ENCODE measurements around the gene TOMM5. TPM values are rescaled to one million over a fixed set of nuclear protein-coding genes. Genes with fewer than 3 reads are reported as not detected.

The TOMM5 gene
- total RNA-seq, 1 experiment from 2014 or later: 161 TPM

- Histone ChIP-seq H3K36me3 (ENCODE audit: control insufficient read depth in 1 of 2, insufficient read depth in 2 of 2, low read length in 2 of 2) (no peaks in the 10 kb centered on the region), H3K4me2 (ENCODE audit: low read length) (no peak overlapping the region), H4K20me1 (ENCODE audit: insufficient read depth) (no peaks in the 10 kb centered on the region), H3K4me3 (replicated peaks in 1 of 2; ENCODE audit: low read depth in 1 of 2, low read length in 2 of 2) (no peak overlapping the region), H3K9me2 (ENCODE audit: insufficient read depth) (no peaks in the 10 kb centered on the region), H2AFZ (ENCODE audit: low read depth, low read length, poor library complexity, severe bottlenecking) (no peak overlapping the region), H3K79me2 (ENCODE audit: insufficient read depth, low read length) (no peaks in the 10 kb centered on the region), H3K9ac (ENCODE audit: low read length) (no peak overlapping the region), H3K4me1 (ENCODE audit: control insufficient read depth in 1 of 2, insufficient read depth in 2 of 2, low read length in 2 of 2) (0 out of 4 replicates have a peak, but pooled peaks cover 0 to 5% of the 10 kb centered on the region in 2 experiments), H3K9me3 (ENCODE audit: control insufficient read depth in 1 of 2, insufficient read depth in 1 of 2, low read depth in 1 of 2, low read length in 2 of 2) (no peaks in the 10 kb centered on the region), H3K27me3 (ENCODE audit: insufficient read depth, low read length) (no peaks in the 10 kb centered on the region), H3K27ac (ENCODE audit: low read depth, low read length) (no peak overlapping the region)
- intact Hi-C loops (cut with micrococcal nuclease): no loop called here
- CTCF ChIA-PET: no interaction called here
- TF ChIP-seq ZFX (IDR thresholded peaks at IDR 0.05) (no peak), SRF (IDR thresholded peaks at IDR 0.05; ENCODE audit: low read depth) (no peak), ELF1 (IDR thresholded peaks at IDR 0.05; ENCODE audit: borderline replicate concordance, low read depth) (no peak), CEBPB (IDR thresholded peaks at IDR 0.05; ENCODE audit: low read depth) (no peak), TCF7L2 (IDR thresholded peaks at IDR 0.05; ENCODE audit: borderline replicate concordance, extremely low read depth, insufficient read depth, insufficient read length) (no peak)
- RAD21 ChIA-PET (ENCODE audit: low non-redundant PET in 1 of 2, low total read pairs in 2 of 2, uncharacterized antibody in 2 of 2, unreplicated experiment in 2 of 2): no interaction called here
- ATAC-seq: no peak
- no TSS peak for BruUV-seq (replicated peaks)
- POLR2A ChIA-PET: no interaction called here
- no peak for DNase-seq (ENCODE audit: low read depth, low spot score)
Observed at GRCh38 chr9:37549527-37549926, 42.9 kb downstream of the TOMM5 start.

GRCh38 chr9:37547328-37547878 is 45.0 kb downstream of the TOMM5 start:
- Histone ChIP-seq H3K4me3 (replicated peaks in 1 of 2; ENCODE audit: low read depth in 1 of 2, low read length in 2 of 2) (no peak overlapping the region), H3K4me2 (ENCODE audit: low read length) (no peak overlapping the region), H3K9me3 (ENCODE audit: control insufficient read depth in 1 of 2, insufficient read depth in 1 of 2, low read depth in 1 of 2, low read length in 2 of 2) (no peaks in the 10 kb centered on the region), H2AFZ (ENCODE audit: low read depth, low read length, poor library complexity, severe bottlenecking) (no peak overlapping the region), H3K4me1 (ENCODE audit: control insufficient read depth in 1 of 2, insufficient read depth in 2 of 2, low read length in 2 of 2) (0 out of 4 replicates have a peak, but pooled peaks cover 0 to 5% of the 10 kb centered on the region in 2 experiments), H3K27me3 (ENCODE audit: insufficient read depth, low read length) (no peaks in the 10 kb centered on the region), H3K9ac (ENCODE audit: low read length) (no peak overlapping the region), H3K79me2 (ENCODE audit: insufficient read depth, low read length) (no peaks in the 10 kb centered on the region), H4K20me1 (ENCODE audit: insufficient read depth) (no peaks in the 10 kb centered on the region), H3K36me3 (ENCODE audit: control insufficient read depth in 1 of 2, insufficient read depth in 2 of 2, low read length in 2 of 2) (no peaks in the 10 kb centered on the region), H3K27ac (ENCODE audit: low read depth, low read length) (no peak overlapping the region), H3K9me2 (ENCODE audit: insufficient read depth) (no peaks in the 10 kb centered on the region)
- ChIA-PET CTCF (no interaction called here), POLR2A (no interaction called here), RAD21 (ENCODE audit: low non-redundant PET in 1 of 2, low total read pairs in 2 of 2, uncharacterized antibody in 2 of 2, unreplicated experiment in 2 of 2) (no interaction called here)
- ATAC-seq: no peak
- intact Hi-C loops (cut with micrococcal nuclease): no loop called here
- TF ChIP-seq FOSL1 (IDR thresholded peaks at IDR 0.05; ENCODE audit: low read depth): no peak
- no peak for TF ChIP-seq ZBTB33 (IDR thresholded peaks at IDR 0.05; ENCODE audit: extremely low read depth, insufficient replicate concordance, low read length)
- no peak for TF ChIP-seq TCF7L2 (IDR thresholded peaks at IDR 0.05; ENCODE audit: borderline replicate concordance, extremely low read depth, insufficient read depth, insufficient read length)
- no peak for TF ChIP-seq SRF (IDR thresholded peaks at IDR 0.05; ENCODE audit: low read depth)
- no peak for DNase-seq (ENCODE audit: low read depth, low spot score)
- no TSS peak for BruUV-seq (replicated peaks)
